K562 (cell line): ENCODE data around the gene ABCG2. TPM values are rescaled to one million over a fixed set of nuclear protein-coding genes. Genes with fewer than 3 reads are reported as not detected.

Experiments used
- ATAC-seq: fragments of 200-7000 bp; cut with Tn5 transposase; 3 replicates; pipeline ENCODE4 v1.9.1; 2020; ENCODE audit warnings: moderate library complexity
- BruUV-seq: library from RNA; stranded (reverse); fragments of 400-500 nt; replicated peaks from 2 replicates; lab custom pipeline; 2021; lab: Mats Ljungman, UMichigan
- CTCF ChIA-PET: fragments of 300-600 bp; formaldehyde crosslinking; extraction: SDS; loops from one replicate; lab custom pipeline; 2021; ENCODE audit warnings: low intra/inter-chr PET ratio; lab: Yijun Ruan, JAX
- POLR2A ChIA-PET: fragments of 300-600, 350-650 bp; sonication (Branson Sonifier 250); formaldehyde crosslinking; extraction: SDS; loops from one replicate; lab custom pipeline; 2021; ENCODE audit warnings: antibody characterized with exemption, inconsistent platforms; lab: Yijun Ruan, JAX
- DNase-seq, 4 experiments: peaks; one replicate each; pipeline versions ENCODE4 v3.0.0 to v3.0.0-alpha.2; 2011 to 2018; ENCODE audit warnings: low spot score in 3 of 4, mixed read lengths in 3 of 4; ENCODE audit errors: extremely low read depth in 1 of 4
- FAIRE-seq: peaks from 2 replicates; lab custom pipeline; 2011; peaks lifted over from hg19 to GRCh38; lab: Jason Lieb, UNC
- H2AFZ ChIP-seq: 2 replicates; pipeline ENCODE4 v1.6.0; 2011; ENCODE audit warnings: low read depth, low read length, control low read depth, inconsistent platforms
- H3K27ac ChIP-seq: fragments of 200-600 bp; 3 replicates; pipeline ENCODE4 v1.8.0; 2011; ENCODE audit warnings: low read depth, mild to moderate bottlenecking, control low read depth, inconsistent platforms, low read length, moderate library complexity, mixed read lengths; ENCODE audit errors: extremely low read depth
- H3K27me3 ChIP-seq, 2 experiments: fragments of 300-600 bp in 1 of 2; 2 replicates in 1 of 2; 3 replicates in 1 of 2; pipeline versions ENCODE4 v1.6.0 to v1.8.0; 2011; ENCODE audit warnings: inconsistent platforms in 2 of 2, low read length in 2 of 2, mild to moderate bottlenecking in 1 of 2, mixed read lengths in 1 of 2, moderate library complexity in 1 of 2; ENCODE audit not compliant: control insufficient read depth in 2 of 2, insufficient read depth in 2 of 2
- H3K36me3 ChIP-seq: fragments of 300-600 bp; 3 replicates; pipeline ENCODE4 v1.8.0; 2011; ENCODE audit warnings: mild to moderate bottlenecking, low read length, inconsistent platforms; ENCODE audit not compliant: control insufficient read depth, insufficient read depth
- H3K4me1 ChIP-seq, 2 experiments: fragments of 200-600 bp in 1 of 2; replicated peaks in 1 of 2; 2 replicates in 1 of 2; 3 replicates in 1 of 2; pipeline versions ENCODE4 v1.5.1 to v1.8.0; 2011; ENCODE audit warnings: inconsistent platforms in 2 of 2, low read length in 2 of 2, mild to moderate bottlenecking in 1 of 2, mixed read lengths in 1 of 2, moderate library complexity in 1 of 2; ENCODE audit not compliant: control insufficient read depth in 2 of 2, insufficient read depth in 2 of 2
- H3K4me2 ChIP-seq: 2 replicates; pipeline ENCODE4 v1.6.1; 2011; ENCODE audit warnings: low read length, control low read depth, inconsistent platforms, mixed read lengths; ENCODE audit not compliant: insufficient read depth
- H3K4me3 ChIP-seq: fragments of 200-600 bp; sonication (generic), shearing (Covaris generic); 2 replicates; pipeline ENCODE4 v1.5.1; 2016; ENCODE audit warnings: control low read depth, inconsistent platforms
- H3K79me2 ChIP-seq: fragments of 200-600 bp; 3 replicates; pipeline ENCODE4 v1.8.0; 2011; ENCODE audit warnings: low read length, inconsistent platforms; ENCODE audit not compliant: control insufficient read depth, insufficient read depth
- H3K9ac ChIP-seq, 2 experiments: 2 replicates each; pipeline versions ENCODE4 v1.6.0 to v1.6.1; 2011; ENCODE audit warnings: low read depth in 2 of 2, low read length in 2 of 2, control low read depth in 1 of 2, inconsistent platforms in 1 of 2, mild to moderate bottlenecking in 1 of 2, mixed read lengths in 1 of 2; ENCODE audit not compliant: insufficient read depth in 1 of 2
- H3K9me1 ChIP-seq: one replicate; pipeline ENCODE4 v1.6.0; 2011; ENCODE audit warnings: inconsistent platforms, mild to moderate bottlenecking, low read length, moderate library complexity; ENCODE audit not compliant: control insufficient read depth, insufficient read depth
- H3K9me3 ChIP-seq: replicated peaks from 2 replicates; pipeline ENCODE4 v1.5.1; 2011; ENCODE audit warnings: low read depth, low read length, inconsistent platforms; ENCODE audit not compliant: control insufficient read depth, insufficient read depth
- H4K20me1 ChIP-seq: replicated peaks from 2 replicates; pipeline ENCODE4 v1.6.1; 2011; ENCODE audit warnings: low read length, inconsistent platforms, mixed read lengths; ENCODE audit not compliant: control insufficient read depth, insufficient read depth
- ARID3B ChIP-seq: fragments of 250-450 bp; sonication (Bioruptor Pico); IDR thresholded peaks from 2 replicates; pipeline ENCODE4 v1.4.0; 2020; ENCODE audit warnings: borderline replicate concordance
- CXXC5 ChIP-seq: fragments of 250-450 bp; sonication (Bioruptor Pico); IDR thresholded peaks from 2 replicates; pipeline ENCODE4 v1.8.0; 2022; ENCODE audit warnings: inconsistent platforms, mild to moderate bottlenecking, moderate library complexity
- ETV5 ChIP-seq: sonication (generic); formaldehyde crosslinking; IDR thresholded peaks from 2 replicates; pipeline ENCODE4 v1.4.0; 2020; ENCODE audit warnings: low read depth, mild to moderate bottlenecking, missing genetic modification reagents
- FOXP1 ChIP-seq: sonication (generic); formaldehyde crosslinking; IDR thresholded peaks from 2 replicates; pipeline ENCODE4 v1.8.0; 2022; ENCODE audit warnings: mild to moderate bottlenecking, missing genetic modification reagents
- GATA2 ChIP-seq: sonication (generic); formaldehyde crosslinking; IDR thresholded peaks from 2 replicates; pipeline ENCODE4 v1.4.0; 2020; ENCODE audit warnings: mild to moderate bottlenecking, missing genetic modification reagents
- NONO ChIP-seq, 2 experiments: fragments of 200-400 bp in 1 of 2; fragments of 450-650 bp in 1 of 2; formaldehyde crosslinking in 1 of 2; IDR thresholded peaks; 2 replicates each; pipeline ENCODE4 v1.6.1; 2017; ENCODE audit warnings: low read depth in 2 of 2, mild to moderate bottlenecking in 2 of 2, moderate library complexity in 2 of 2, low read length in 1 of 2
- RERE ChIP-seq: sonication (generic); formaldehyde crosslinking; IDR thresholded peaks from 2 replicates; pipeline ENCODE4 v1.8.0; 2023; ENCODE audit warnings: missing genetic modification reagents, mild to moderate bottlenecking, borderline replicate concordance
- SLC30A9 ChIP-seq: fragments of 250-450 bp; sonication (Bioruptor Pico); IDR thresholded peaks from 2 replicates; pipeline ENCODE4 v1.8.0; 2022; ENCODE audit warnings: mild to moderate bottlenecking, moderate library complexity
- TAF1 ChIP-seq: IDR thresholded peaks from 2 replicates; pipeline ENCODE4 v1.6.1; 2011; ENCODE audit warnings: mild to moderate bottlenecking, low read length, moderate library complexity; ENCODE audit not compliant: insufficient read depth, control insufficient read depth, severe bottlenecking; ENCODE audit errors: extremely low read depth
- TEAD1 ChIP-seq, 2 experiments: fragments of 450-650 bp in 1 of 2; sonication (generic) in 1 of 2; formaldehyde crosslinking; IDR thresholded peaks; 2 replicates each; pipeline versions ENCODE4 v1.4.0 to v1.8.0; 2020 to 2022; ENCODE audit warnings: mild to moderate bottlenecking in 2 of 2, missing genetic modification reagents in 1 of 2
- ZNF217 ChIP-seq: sonication (generic); formaldehyde crosslinking; IDR thresholded peaks from 2 replicates; pipeline ENCODE4 v1.8.0; 2022; ENCODE audit warnings: mild to moderate bottlenecking, missing genetic modification reagents
- ZNF655 ChIP-seq: fragments of 250-450 bp; sonication (Bioruptor Pico); IDR thresholded peaks from 2 replicates; pipeline ENCODE4 v1.5.0; 2021
- in situ Hi-C: fragments of 300-500 bp; cut with MboI; formaldehyde crosslinking; loops from 4 replicates; pipeline ENCODE4 v1.15.0; 2018; ENCODE audit warnings: inconsistent platforms, mixed read lengths
- intact Hi-C: fragments of 100-400 bp; cut with micrococcal nuclease; formaldehyde crosslinking; loops from 2 replicates; pipeline ENCODE4 v1.14.2; 2022
- polyA plus RNA-seq, 8 experiments: library from polyadenylated mRNA; depleted of rRNA in 4 of 8; stranded (reverse) in 5 of 8; unstranded in 3 of 8; fragments of >200 nt; fragmentation: Nextera tagmentation in 2 of 8; fragmentation: Illumina TruSeq in 1 of 8; extraction: Ambion mirVana in 2 of 8; extraction: Trizol in 1 of 8; gene quantifications; 2 replicates each; pipeline versions ENCODE4 v1.2.1 to v1.2.3, GENCODE V29; 2011 to 2014; ENCODE audit warnings: inconsistent platforms in 1 of 8, missing spikeins in 1 of 8
- total RNA-seq, 7 experiments: library from RNA; depleted of rRNA in 6 of 7; stranded (reverse); fragments of >200 nt in 6 of 7; fragmentation: Illumina TruSeq in 2 of 7; extraction: Trizol in 2 of 7; gene quantifications; 2 replicates each; pipeline versions ENCODE4 v1.2.1 to v1.2.3, GENCODE V29; 2011 to 2021; ENCODE audit warnings: low replicate concordance in 1 of 7
- TF ChIP-seq, protein P1 (sequence below): fragments of 450-650 bp; IDR thresholded peaks from 2 replicates; pipeline ENCODE4 v1.7.0; 2016; ENCODE audit warnings: borderline replicate concordance

ABCG2 gene
- total and polyA plus RNA-seq, 9 of the 15 experiments (the other 6 are each of a cell fraction or from before 2014, with no cell fraction given): 0.01 to 0.36 (median 0.11) TPM; not detected in 4

GRCh38 chr4:88172987-88173386 is 14.5 kb upstream of the ABCG2 start:
- H3K4me2 ChIP-seq: no peak overlapping the region
- H3K4me1 ChIP-seq: no peaks in the 10 kb centered on the region
- H3K27ac ChIP-seq: no peak overlapping the region
- no peaks in the 10 kb centered on the region for H3K36me3 ChIP-seq
- in situ Hi-C loops: no loop called here
- FAIRE-seq (no peak), ATAC-seq (no peak), DNase-seq (no peak)
- H3K9me1 ChIP-seq: no peaks in the 10 kb centered on the region
- CTCF ChIA-PET: no interaction called here
- H3K27me3 ChIP-seq: peaks cover 0 to 4% of the 10 kb centered on the region in 2 experiments; a peak in 1 of 5 replicates
- H2AFZ ChIP-seq: no peak overlapping the region
- H3K9me3 ChIP-seq: no peaks in the 10 kb centered on the region
- intact Hi-C loops: no loop called here
- H4K20me1 ChIP-seq: no peaks in the 10 kb centered on the region
- no peak overlapping the region for H3K9ac ChIP-seq
- no peaks in the 10 kb centered on the region for H3K79me2 ChIP-seq
- POLR2A ChIA-PET: no interaction called here
- no TSS peak for BruUV-seq
- no peak overlapping the region for H3K4me3 ChIP-seq
- TF ChIP-seq, protein P1, sequence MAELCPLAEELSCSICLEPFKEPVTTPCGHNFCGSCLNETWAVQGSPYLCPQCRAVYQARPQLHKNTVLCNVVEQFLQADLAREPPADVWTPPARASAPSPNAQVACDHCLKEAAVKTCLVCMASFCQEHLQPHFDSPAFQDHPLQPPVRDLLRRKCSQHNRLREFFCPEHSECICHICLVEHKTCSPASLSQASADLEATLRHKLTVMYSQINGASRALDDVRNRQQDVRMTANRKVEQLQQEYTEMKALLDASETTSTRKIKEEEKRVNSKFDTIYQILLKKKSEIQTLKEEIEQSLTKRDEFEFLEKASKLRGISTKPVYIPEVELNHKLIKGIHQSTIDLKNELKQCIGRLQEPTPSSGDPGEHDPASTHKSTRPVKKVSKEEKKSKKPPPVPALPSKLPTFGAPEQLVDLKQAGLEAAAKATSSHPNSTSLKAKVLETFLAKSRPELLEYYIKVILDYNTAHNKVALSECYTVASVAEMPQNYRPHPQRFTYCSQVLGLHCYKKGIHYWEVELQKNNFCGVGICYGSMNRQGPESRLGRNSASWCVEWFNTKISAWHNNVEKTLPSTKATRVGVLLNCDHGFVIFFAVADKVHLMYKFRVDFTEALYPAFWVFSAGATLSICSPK: no peak
- TF ChIP-seq TAF1 (no peak), ZNF217 (no peak), TEAD1 (CRISPR knock-in tag; IDR thresholded peaks at IDR 0.05) (no peak), ZNF655 (CRISPR knock-in tag) (no peak), NONO (IDR thresholded peaks at IDR 0.05; ENCODE audit: low read depth in 2 of 2, low read length in 1 of 2) (no peak), FOXP1 (no peak), GATA2 (CRISPR knock-in tag) (no peak), RERE (no peak), CXXC5 (CRISPR knock-in tag) (no peak), ARID3B (no peak), SLC30A9 (CRISPR knock-in tag) (no peak), ETV5 (no peak)
